GM19240 (cell line): Measurements from ENCODE around the gene METTL24.

Source experiments
- DNase-seq: peaks from one replicate; pipeline ENCODE4 v3.0.0; 2011; ENCODE audit warnings: low spot score; ENCODE audit not compliant: insufficient read length

The METTL24 gene

DNA sequence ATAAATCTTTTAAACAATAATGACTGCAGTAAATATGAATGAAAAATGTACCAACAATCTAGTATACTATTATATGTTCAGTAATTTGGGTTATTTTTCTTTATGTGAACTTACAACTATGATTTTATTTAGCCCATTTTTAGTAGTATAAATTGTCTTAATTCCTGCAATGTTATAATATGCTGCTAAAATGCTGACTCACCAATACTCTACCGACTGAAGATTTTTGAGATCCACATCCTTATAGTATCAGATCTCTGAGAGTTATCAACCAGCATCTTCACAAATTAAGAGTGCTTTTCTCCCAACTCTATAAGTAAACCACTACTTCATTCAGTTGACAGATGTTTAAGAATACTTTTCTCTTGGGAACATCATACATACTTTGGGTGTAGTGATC, 161.3 kb downstream of the METTL24 start:
- no peak for DNase-seq

- DNase-seq = no peak
Measured at GRCh38 chr6:110195639-110196038, 162.5 kb downstream of the METTL24 start.
